GM12864 (cell line): Measurements from ENCODE around the gene SOX2.

Source experiments
- DNase-seq: peaks from one replicate; pipeline ENCODE4 v3.0.0-alpha.2; 2011; ENCODE audit warnings: low read depth
- H3K4me3 ChIP-seq: 2 replicates; pipeline ENCODE4 v1.5.1; 2011; ENCODE audit warnings: mild to moderate bottlenecking, low read depth, low read length, control low read depth
- CTCF ChIP-seq: IDR thresholded peaks from 2 replicates; pipeline ENCODE4 v1.5.1; 2011; ENCODE audit warnings: low read depth, mild to moderate bottlenecking, moderate library complexity, low read length, control low read depth, inconsistent platforms; ENCODE audit errors: missing control alignments

SOX2 gene

GRCh38 chr3:181707980-181708379 is 3.7 kb upstream of the SOX2 start:
- H3K4me3 ChIP-seq: no peak overlapping the region
- no peak for TF ChIP-seq CTCF
- DNase-seq: no peak

- TF ChIP-seq CTCF: peak; percentile 55
- H3K4me3 ChIP-seq: no peak overlapping the region
- peak; percentile 21 for DNase-seq
Measured at GRCh38 chr3:181709537-181710279, 2.0 kb upstream of the SOX2 start.

GRCh38 chr3:181710345-181711291 is 1.1 kb upstream of the SOX2 start:
- no peak overlapping the region for H3K4me3 ChIP-seq
- DNase-seq: no peak
- no peak for TF ChIP-seq CTCF

GRCh38 chr3:181712226-181712552 is 464 bp downstream of the SOX2 start:
- TF ChIP-seq CTCF: no peak
- no peak for DNase-seq
- H3K4me3 ChIP-seq: no peak overlapping the region

- no peak for DNase-seq
- H3K4me3 ChIP-seq: no peak overlapping the region
- no peak for TF ChIP-seq CTCF
Measured at GRCh38 chr3:181712553-181713279, 991 bp downstream of the SOX2 start.

GRCh38 chr3:181713280-181713647 is 1.5 kb downstream of the SOX2 start:
- no peak for TF ChIP-seq CTCF
- no peak overlapping the region for H3K4me3 ChIP-seq
- no peak for DNase-seq
